Lung (tissue), 12 donors: Measurements from ENCODE around the gene C21orf58. TPM values are rescaled to one million over a fixed set of nuclear protein-coding genes. Genes with fewer than 3 reads are reported as not detected.

Experiments
- ATAC-seq: fragments of 200-7000 bp; cut with Tn5 transposase; one replicate; pipeline ENCODE4 v1.9.1; 2020; ENCODE audit warnings: moderate number of reproducible peaks; ENCODE audit not compliant: insufficient read depth, low FRiP score
- DNase-seq, 3 donors: peaks; one replicate each; pipeline ENCODE4 v3.0.0-alpha.2; 2013 to 2017
- H3K27ac ChIP-seq, 2 donors: one replicate each; pipeline ENCODE4 v1.5.1; 2013; ENCODE audit warnings: mild to moderate bottlenecking in 2 of 2, moderate library complexity in 2 of 2, control low read depth in 1 of 2, inconsistent platforms in 1 of 2, low read depth in 1 of 2, low read length in 1 of 2
- H3K27me3 ChIP-seq, 3 donors: one replicate each; pipeline ENCODE4 v1.5.1; 2013; ENCODE audit warnings: low read length in 2 of 3; ENCODE audit not compliant: control insufficient read depth in 3 of 3, insufficient read depth in 3 of 3
- H3K36me3 ChIP-seq, 4 donors: one replicate each; pipeline ENCODE4 v1.5.1; 2013; ENCODE audit warnings: low read length in 4 of 4, mild to moderate bottlenecking in 1 of 4, moderate library complexity in 1 of 4; ENCODE audit not compliant: control insufficient read depth in 4 of 4, insufficient read depth in 4 of 4
- H3K4me1 ChIP-seq, 5 donors: one replicate each; pipeline ENCODE4 v1.5.1; 2013; ENCODE audit warnings: low read length in 5 of 5, mild to moderate bottlenecking in 2 of 5, moderate library complexity in 1 of 5; ENCODE audit not compliant: control insufficient read depth in 5 of 5, insufficient read depth in 5 of 5
- H3K4me3 ChIP-seq: one replicate; pipeline ENCODE4 v1.5.1; 2013; ENCODE audit warnings: mild to moderate bottlenecking, control low read depth, moderate library complexity
- H3K9ac ChIP-seq, 2 donors: one replicate each; pipeline ENCODE4 v1.5.1; 2013; ENCODE audit warnings: low read length in 2 of 2, control low read depth in 1 of 2; ENCODE audit not compliant: insufficient read depth in 1 of 2
- H3K9me3 ChIP-seq, 4 donors: one replicate each; pipeline ENCODE4 v1.5.1; 2013; ENCODE audit warnings: low read length in 3 of 4, mild to moderate bottlenecking in 1 of 4, moderate library complexity in 1 of 4; ENCODE audit not compliant: control insufficient read depth in 4 of 4, insufficient read depth in 3 of 4
- CTCF ChIP-seq: IDR thresholded peaks from 2 replicates; pipeline ENCODE4 v1.5.1; 2012; ENCODE audit warnings: mild to moderate bottlenecking; ENCODE audit errors: control extremely low read depth, extremely low read depth
- WGBS, 2 donors: extraction: QIAGEN DNeasy Blood & Tissue Kit; methylation state at CpG; one replicate each; pipeline ENCODE4 v1.1.7; 2013; 5-methylcytosine and 5-hydroxymethylcytosine counted together
- polyA plus RNA-seq, 2 donors: library from polyadenylated mRNA; stranded (reverse); fragments of 200-250 nt; gene quantifications; one replicate each; pipeline ENCODE4 v1.2.1, GENCODE V29; 2013
- total RNA-seq, 2 donors: library from RNA; depleted of rRNA in 1 of 2; stranded (reverse); fragments of >200 nt in 1 of 2; gene quantifications; one replicate each; pipeline ENCODE4 v1.2.1, GENCODE V29; 2014 to 2021
- donor health status: control.
- donor health status: control.
- donor health status: Bipolar disorder and iron deficiency.
- donor health status: healthy.
- donor health status: DM: yes; HTN: yes; CAD: no.

C21orf58 gene
- total and polyA plus RNA-seq, 4 donors: 4.8 to 20.8 (median 8.9) TPM

- TF ChIP-seq CTCF: no peak
- WGBS, 2 donors: 97 to 98% methylated on average over 16 of the region's 16 CpGs
- H3K4me1 ChIP-seq: peaks cover 0 to 1% (median 0%) of the 10 kb centered on the region in 5 donors
- H3K9ac ChIP-seq: no peak overlapping the region
- H3K27me3 ChIP-seq: no peaks in the 10 kb centered on the region
- H3K36me3 ChIP-seq: peaks cover 6 to 29% (median 10%) of the 10 kb centered on the region in 4 donors
- H3K9me3 ChIP-seq: peaks cover 0 to 3% (median 1%) of the 10 kb centered on the region in 4 donors
- ATAC-seq (no peak), DNase-seq (no peak)
- no peak overlapping the region for H3K4me3 ChIP-seq
- H3K27ac ChIP-seq: no peak overlapping the region
These were observed 47.7 kb upstream of the C21orf58 start for GRCh38 chr21:46371204-46372013.

- no peak for ATAC-seq
- peaks cover 0 to 1% (median 0%) of the 10 kb centered on the region in 5 donors for H3K4me1 ChIP-seq
- H3K27ac ChIP-seq: no peak overlapping the region
- no peak overlapping the region for H3K9ac ChIP-seq
- 46 to 77% methylated on average over 20 of the region's 20 CpGs for WGBS, 2 donors
- H3K36me3 ChIP-seq: peaks cover 7 to 36% (median 15%) of the 10 kb centered on the region in 4 donors
- H3K27me3 ChIP-seq: no peaks in the 10 kb centered on the region
- DNase-seq: no peak
- no peak for TF ChIP-seq CTCF
- H3K9me3 ChIP-seq: peaks cover 0 to 3% (median 1%) of the 10 kb centered on the region in 4 donors
- H3K4me3 ChIP-seq: no peak overlapping the region
These were observed 46.0 kb upstream of the C21orf58 start for GRCh38 chr21:46369520-46370235.

GRCh38 chr21:46368533-46369285 is 45.0 kb upstream of the C21orf58 start:
- Histone ChIP-seq H3K4me1 (peaks cover 0 to 1% (median 0%) of the 10 kb centered on the region in 5 donors), H3K9ac (no peak overlapping the region), H3K36me3 (peaks cover 7 to 44% (median 17%) of the 10 kb centered on the region in 4 donors), H3K27ac (no peak overlapping the region), H3K27me3 (no peaks in the 10 kb centered on the region), H3K9me3 (peaks cover 0 to 3% (median 1%) of the 10 kb centered on the region in 4 donors), H3K4me3 (no peak overlapping the region)
- TF ChIP-seq CTCF: no peak
- DNase-seq: no peak
- 45 to 54% methylated on average over 11 of the region's 11 CpGs for WGBS, 2 donors
- ATAC-seq: no peak
